HTERT RPE-1 (cell line): ENCODE measurements around the gene TMEM53.

Experiments used
- in situ Hi-C: fragments of 300-500 bp; cut with MboI; formaldehyde crosslinking; loops from 4 replicates; pipeline ENCODE4 v1.14.3; 2020; ENCODE audit warnings: low sequenced_read_pairs

TMEM53 gene

GRCh38 chr1:44648529-44649250, 25.6 kb downstream of the TMEM53 start:
- in situ Hi-C loops, result no loop called here

GRCh38 chr1:44647896-44648295, 26.4 kb downstream of the TMEM53 start:
- in situ Hi-C loops, result no loop called here

- in situ Hi-C loops, result no loop called here
These were observed 27.8 kb downstream of the TMEM53 start for GRCh38 chr1:44646261-44647110.

GRCh38 chr1:44645476-44646244, 28.6 kb downstream of the TMEM53 start:
- in situ Hi-C loops, result no loop called here

- in situ Hi-C loops, result no loop called here
These were observed 29.5 kb downstream of the TMEM53 start for GRCh38 chr1:44644806-44645205.

- in situ Hi-C loops, result no loop called here
These were observed 30.5 kb downstream of the TMEM53 start for GRCh38 chr1:44643721-44644334.

GRCh38 chr1:44642925-44643324, 31.4 kb downstream of the TMEM53 start:
- in situ Hi-C loops, result no loop called here

GRCh38 chr1:44642255-44642654, 32.0 kb downstream of the TMEM53 start:
- in situ Hi-C loops, result no loop called here

- in situ Hi-C loops, result no loop called here
These were observed 32.9 kb downstream of the TMEM53 start for GRCh38 chr1:44641126-44642102.

GRCh38 chr1:44640200-44640853, 34.0 kb downstream of the TMEM53 start:
- in situ Hi-C loops, result no loop called here

- in situ Hi-C loops, result no loop called here
These were observed 36.4 kb downstream of the TMEM53 start for GRCh38 chr1:44637702-44638411.

- in situ Hi-C loops, result no loop called here
These were observed 37.3 kb downstream of the TMEM53 start for GRCh38 chr1:44636688-44637598.

GRCh38 chr1:44636083-44636687, 38.1 kb downstream of the TMEM53 start:
- in situ Hi-C loops, result no loop called here

GRCh38 chr1:44635439-44635838, 38.8 kb downstream of the TMEM53 start:
- in situ Hi-C loops, result no loop called here

- in situ Hi-C loops, result no loop called here
These were observed 39.6 kb downstream of the TMEM53 start for GRCh38 chr1:44634606-44635189.

GRCh38 chr1:44632598-44632997, 41.7 kb downstream of the TMEM53 start:
- in situ Hi-C loops, result no loop called here
